HG03342 (cell line): Measurements from ENCODE around the gene PCBD1.

Source experiments
- ATAC-seq: cut with Tn5 transposase; IDR thresholded peaks from one replicate; pipeline ENCODE4 v1.9.1; 2021; ENCODE audit warnings: mild to moderate bottlenecking, moderate library complexity; ENCODE audit not compliant: unreplicated experiment

Gene PCBD1

GRCh38 chr10:70838270-70838805 lies 50.0 kb downstream of the PCBD1 start:
- ATAC-seq = no peak

GRCh38 chr10:70837660-70838059 lies 50.7 kb downstream of the PCBD1 start:
- no peak for ATAC-seq

- no peak for ATAC-seq
Observed at GRCh38 chr10:70836319-70836718, 52.0 kb downstream of the PCBD1 start.

- ATAC-seq = no peak
Observed at GRCh38 chr10:70834441-70835151, 53.8 kb downstream of the PCBD1 start.

GRCh38 chr10:70834021-70834420 lies 54.3 kb downstream of the PCBD1 start:
- no peak for ATAC-seq

GRCh38 chr10:70833601-70834000 lies 54.8 kb downstream of the PCBD1 start:
- no peak for ATAC-seq
